ENCODE measurements around the gene SNX27. TPM values are rescaled to one million over a fixed set of nuclear protein-coding genes. Genes with fewer than 3 reads are reported as not detected.

SNX27 gene
- total RNA-seq, 2 experiments from 2014 or later: 13.2 to 13.3 TPM

- Histone ChIP-seq H3K27me3 (ENCODE audit: control insufficient read depth in 1 of 2, insufficient read depth in 2 of 2, low read length in 2 of 2) (no peaks in the 10 kb centered on the region), H3K4me3 (ENCODE audit: low read length) (no peak overlapping the region), H3K4me1 (ENCODE audit: insufficient read depth, low read length) (no peaks in the 10 kb centered on the region), H3K27ac (ENCODE audit: low read depth in 1 of 2, low read length in 2 of 2) (no peak overlapping the region), H3K9me3 (ENCODE audit: control insufficient read depth in 1 of 2, insufficient read depth in 1 of 2, low read length in 2 of 2) (no peaks in the 10 kb centered on the region), H3K36me3 (ENCODE audit: insufficient read depth, low read length) (no peaks in the 10 kb centered on the region)
- Mint-ChIP-seq H3K27me3 (no peaks in the 10 kb centered on the region), H3K4me3 (no peak overlapping the region), H3K9me3 (no peaks in the 10 kb centered on the region), H3K36me3 (ENCODE audit: low read depth) (peaks cover 3% of the 10 kb centered on the region), H3K27ac (no peak overlapping the region), H3K4me1 (ENCODE audit: low read depth) (no peaks in the 10 kb centered on the region)
- POLR2A ChIA-PET: no interaction called here
- no peak for TF ChIP-seq CTCF (IDR thresholded peaks at IDR 0.05)
- CTCF ChIA-PET: no interaction called here
- ATAC-seq (ENCODE audit: poor library complexity) (no peak), DNase-seq (peak in 1 of 14 experiments; percentile 27)
- intact Hi-C loops (cut with DNase I, micrococcal nuclease): no loop called here
Measured at GRCh38 chr1:151574575-151575529, 37.0 kb upstream of the SNX27 start.

- DNase-seq (no peak), ATAC-seq (ENCODE audit: poor library complexity) (no peak)
- Histone ChIP-seq H3K9me3 (ENCODE audit: control insufficient read depth in 1 of 2, insufficient read depth in 1 of 2, low read length in 2 of 2) (no peaks in the 10 kb centered on the region), H3K4me1 (ENCODE audit: insufficient read depth, low read length) (no peaks in the 10 kb centered on the region), H3K27me3 (ENCODE audit: control insufficient read depth in 1 of 2, insufficient read depth in 2 of 2, low read length in 2 of 2) (no peaks in the 10 kb centered on the region), H3K27ac (ENCODE audit: low read depth in 1 of 2, low read length in 2 of 2) (no peak overlapping the region), H3K36me3 (ENCODE audit: insufficient read depth, low read length) (no peaks in the 10 kb centered on the region), H3K4me3 (ENCODE audit: low read length) (no peak overlapping the region)
- Mint-ChIP-seq H3K4me3 (no peak overlapping the region), H3K36me3 (ENCODE audit: low read depth) (peaks cover 3% of the 10 kb centered on the region), H3K27me3 (no peaks in the 10 kb centered on the region), H3K27ac (no peak overlapping the region), H3K4me1 (ENCODE audit: low read depth) (no peaks in the 10 kb centered on the region), H3K9me3 (no peaks in the 10 kb centered on the region)
- CTCF ChIA-PET: no interaction called here
- POLR2A ChIA-PET: no interaction called here
- intact Hi-C loops (cut with DNase I, micrococcal nuclease): no loop called here
- TF ChIP-seq CTCF (IDR thresholded peaks at IDR 0.05): no peak
Measured at GRCh38 chr1:151577173-151577572, 34.7 kb upstream of the SNX27 start.

- DNase-seq (no peak), ATAC-seq (ENCODE audit: poor library complexity) (no peak)
- TF ChIP-seq CTCF (IDR thresholded peaks at IDR 0.05): no peak
- H3K4me1 Mint-ChIP-seq (ENCODE audit: low read depth): no peaks in the 10 kb centered on the region
- H3K27me3 ChIP-seq (ENCODE audit: control insufficient read depth in 1 of 2, insufficient read depth in 2 of 2, low read length in 2 of 2): no peaks in the 10 kb centered on the region
- no peaks in the 10 kb centered on the region for H3K4me1 ChIP-seq (ENCODE audit: insufficient read depth, low read length)
- H3K27me3 Mint-ChIP-seq: no peaks in the 10 kb centered on the region
- CTCF ChIA-PET: interaction anchor here (1.0 kb wide), 1 partner anchor 27 kb away, joined by 3 read pairs; no protein-coding TSS in a partner anchor
- no peaks in the 10 kb centered on the region for H3K9me3 Mint-ChIP-seq
- POLR2A ChIA-PET: no interaction called here
- H3K36me3 Mint-ChIP-seq (ENCODE audit: low read depth): peaks cover 2% of the 10 kb centered on the region
- H3K4me3 ChIP-seq (ENCODE audit: low read length): no peak overlapping the region
- intact Hi-C loops (cut with DNase I, micrococcal nuclease): no loop called here
- H3K27ac Mint-ChIP-seq: no peak overlapping the region
- no peak overlapping the region for H3K4me3 Mint-ChIP-seq
- no peaks in the 10 kb centered on the region for H3K9me3 ChIP-seq (ENCODE audit: control insufficient read depth in 1 of 2, insufficient read depth in 1 of 2, low read length in 2 of 2)
- no peak overlapping the region for H3K27ac ChIP-seq (ENCODE audit: low read depth in 1 of 2, low read length in 2 of 2)
- no peaks in the 10 kb centered on the region for H3K36me3 ChIP-seq (ENCODE audit: insufficient read depth, low read length)
Measured at GRCh38 chr1:151578941-151579340, 32.9 kb upstream of the SNX27 start.

All from CD4-positive, alpha-beta T cell (primary cell).